ENCODE results near the gene LRRC56. TPM values are rescaled to one million over a fixed set of nuclear protein-coding genes. Genes with fewer than 3 reads are reported as not detected.

LRRC56 gene
- polyA plus RNA-seq, 1 experiment: 0.86 TPM

Small RNA genes lying within 50 kb of the gene (small RNA-seq; reads per million reads assigned to genes)
- gene MIR210 (ENCODE audit: insufficient read length, low read depth): 834 reads per million, percentile 96 among the genes with 10 or more reads in this experiment

Other genes starting within 250 kb of the LRRC56 start
- 4.0 and 5.2 TPM in 2 replicates for gene PGGHG, start 248.4 kb upstream of the LRRC56 start, polyA plus RNA-seq (2011; rRNA removed)
- not detected in 2 replicates for gene IFITM5, start 238.0 kb upstream of the LRRC56 start, polyA plus RNA-seq (2011; rRNA removed)
- gene IFITM2, start 229.7 kb upstream of the LRRC56 start, polyA plus RNA-seq (2011; rRNA removed): 219 and 367 TPM in 2 replicates
- gene IFITM1, start 223.5 kb upstream of the LRRC56 start, polyA plus RNA-seq (2011; rRNA removed): 62.1 and 81.6 TPM in 2 replicates
- gene IFITM3, start 216.7 kb upstream of the LRRC56 start, polyA plus RNA-seq (2011; rRNA removed): 426 and 760 TPM in 2 replicates
- 7.8 and 9.5 TPM in 2 replicates for gene B4GALNT4, start 168.0 kb upstream of the LRRC56 start, polyA plus RNA-seq (2011; rRNA removed)
- 0.55 and 1.1 TPM in 2 replicates for gene PKP3, start 143.3 kb upstream of the LRRC56 start, polyA plus RNA-seq (2011; rRNA removed)
- gene SIGIRR, start 122.5 kb upstream of the LRRC56 start, polyA plus RNA-seq (2011; rRNA removed): 17.8 and 20.9 TPM in 2 replicates
- gene ANO9, start 95.5 kb upstream of the LRRC56 start, polyA plus RNA-seq (2011; rRNA removed): 0.10 TPM in 1 of 2 replicates, not detected in the other
- gene PTDSS2, start 87.2 kb upstream of the LRRC56 start, polyA plus RNA-seq (2011; rRNA removed): 15.8 and 19.7 TPM in 2 replicates
- gene RNH1, start 30.3 kb upstream of the LRRC56 start, polyA plus RNA-seq (2011; rRNA removed): 98.6 and 168 TPM in 2 replicates
- 44.7 and 58.7 TPM in 2 replicates for gene HRAS, start 2.0 kb upstream of the LRRC56 start, polyA plus RNA-seq (2011; rRNA removed)
- gene LMNTD2, start 23.2 kb downstream of the LRRC56 start, polyA plus RNA-seq (2011; rRNA removed): 0.32 and 0.67 TPM in 2 replicates
- gene RASSF7, start 23.4 kb downstream of the LRRC56 start, polyA plus RNA-seq (2011; rRNA removed): 2.5 and 4.3 TPM in 2 replicates
- gene PHRF1, start 38.9 kb downstream of the LRRC56 start, polyA plus RNA-seq (2011; rRNA removed): 7.3 and 8.4 TPM in 2 replicates
- 2.4 and 3.6 TPM in 2 replicates for gene IRF7, start 78.4 kb downstream of the LRRC56 start, polyA plus RNA-seq (2011; rRNA removed)
- gene CDHR5, start 87.4 kb downstream of the LRRC56 start, polyA plus RNA-seq (2011; rRNA removed): not detected in 2 replicates
- not detected in 2 replicates for gene SCT, start 89.7 kb downstream of the LRRC56 start, polyA plus RNA-seq (2011; rRNA removed)
- gene DRD4, start 99.7 kb downstream of the LRRC56 start, polyA plus RNA-seq (2011; rRNA removed): 0.05 TPM in 1 of 2 replicates, not detected in the other
- 13.0 and 19.6 TPM in 2 replicates for gene DEAF1, start 157.7 kb downstream of the LRRC56 start, polyA plus RNA-seq (2011; rRNA removed)
- gene TMEM80, start 158.3 kb downstream of the LRRC56 start, polyA plus RNA-seq (2011; rRNA removed): 16.2 and 18.7 TPM in 2 replicates
- gene EPS8L2, start 168.7 kb downstream of the LRRC56 start, polyA plus RNA-seq (2011; rRNA removed): 11.0 and 17.0 TPM in 2 replicates
- gene TALDO1, start 209.9 kb downstream of the LRRC56 start, polyA plus RNA-seq (2011; rRNA removed): 242 and 286 TPM in 2 replicates
- 15.0 and 18.8 TPM in 2 replicates for gene GATD1, start 240.0 kb downstream of the LRRC56 start, polyA plus RNA-seq (2011; rRNA removed)